ENCODE measurements around the gene AGBL4.

AGBL4 gene

DNA sequence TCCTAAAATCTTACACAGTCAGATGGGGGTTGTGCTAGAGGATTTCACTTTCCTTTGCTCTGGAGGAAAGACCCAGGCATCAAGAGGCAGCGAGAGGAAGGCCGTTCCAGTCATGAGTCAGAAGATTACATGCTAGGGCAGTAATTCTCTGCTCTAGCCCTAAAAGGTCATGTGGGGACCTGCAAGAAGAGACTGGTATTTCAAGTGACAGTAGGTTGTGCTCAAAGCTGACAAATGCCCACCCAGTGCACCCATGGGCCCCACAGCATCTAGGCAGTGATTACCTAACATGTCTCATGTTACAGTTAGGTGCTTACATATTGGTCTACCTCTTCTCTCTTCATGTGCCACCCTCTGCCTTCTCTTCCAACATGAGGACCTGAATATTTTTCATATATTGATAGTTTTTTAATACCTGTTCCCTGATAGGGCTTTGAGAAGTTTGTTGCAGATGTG, 1147.4 kb downstream of the AGBL4 start:
- DNase-seq, result no peak

DNA sequence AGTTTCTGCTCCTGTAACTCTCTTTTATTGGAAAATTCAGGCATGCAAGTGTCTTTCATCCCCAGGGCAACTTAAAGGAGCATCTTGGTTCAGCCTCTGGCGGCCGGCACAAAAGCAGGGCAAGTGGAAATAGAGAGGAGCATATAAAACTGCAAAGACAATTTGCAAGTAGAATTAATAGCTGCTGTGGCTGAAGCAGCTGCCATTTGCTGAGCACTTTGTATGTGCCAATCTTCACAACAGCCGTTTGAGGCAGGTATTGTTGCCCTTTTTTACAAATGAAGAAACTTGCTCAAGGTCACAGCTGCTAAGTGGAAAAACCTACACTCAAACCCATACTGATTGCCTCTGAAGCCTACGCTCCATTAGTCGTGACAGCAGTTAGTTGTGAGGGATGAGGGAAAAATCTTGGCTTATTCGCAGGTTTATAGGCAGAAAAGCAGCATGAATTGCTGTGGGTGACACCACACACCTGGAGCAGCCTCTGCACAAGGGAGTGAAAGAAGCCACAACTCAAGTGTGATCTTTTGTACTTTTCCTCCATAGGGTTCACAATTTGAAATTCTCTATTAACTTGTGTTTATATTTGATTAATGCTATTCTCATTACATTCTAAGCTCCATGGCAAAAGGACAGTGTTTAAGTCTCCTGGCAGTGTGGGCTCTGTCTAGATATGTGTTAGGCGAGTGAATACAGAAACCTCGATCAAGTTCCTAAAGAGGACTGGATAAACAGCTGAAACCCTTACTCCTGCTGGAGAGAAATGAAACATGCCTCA, 1148.0 kb downstream of the AGBL4 start:
- no peak for DNase-seq

DNA sequence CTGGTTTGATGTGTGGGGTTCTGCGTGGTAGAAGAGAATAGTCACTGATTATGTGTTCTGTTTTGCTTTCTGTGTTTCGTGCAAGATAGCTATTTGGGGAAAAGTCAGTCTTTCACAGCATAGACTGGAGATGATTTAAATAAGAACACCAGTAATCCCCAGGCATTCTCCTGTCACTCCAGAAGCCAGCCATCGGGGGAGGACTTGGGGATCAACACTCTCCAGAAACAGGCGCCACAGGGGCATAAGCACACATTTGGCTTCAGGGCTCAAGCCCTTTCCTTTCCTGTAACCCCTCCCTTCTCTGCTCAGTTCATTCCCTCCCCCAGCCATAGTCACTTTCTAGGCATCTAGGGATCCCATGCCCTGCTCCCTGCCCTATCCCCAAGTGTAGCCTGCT, 1149.8 kb downstream of the AGBL4 start:
- DNase-seq, result no peak

DNA sequence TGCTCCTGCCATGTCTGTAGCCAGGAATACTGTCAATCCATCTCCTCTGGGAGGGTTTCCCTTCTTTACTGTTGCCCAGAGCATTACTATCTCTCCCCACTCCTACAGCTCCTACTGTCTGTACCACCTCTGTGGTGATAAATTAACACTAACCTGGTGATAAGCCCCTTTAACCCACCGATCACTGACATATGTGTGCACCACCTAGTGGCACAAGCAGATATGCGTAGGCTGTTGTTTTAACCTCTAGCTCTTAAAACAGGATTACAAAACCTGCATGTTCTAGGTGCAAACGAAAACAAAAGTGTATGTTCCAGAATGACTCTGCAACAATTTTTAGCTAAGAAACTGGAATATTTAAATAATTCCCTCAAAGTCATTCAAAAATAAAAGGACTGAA, 1153.2 kb downstream of the AGBL4 start:
- peak; percentile 3 to 47 for DNase-seq

DNA sequence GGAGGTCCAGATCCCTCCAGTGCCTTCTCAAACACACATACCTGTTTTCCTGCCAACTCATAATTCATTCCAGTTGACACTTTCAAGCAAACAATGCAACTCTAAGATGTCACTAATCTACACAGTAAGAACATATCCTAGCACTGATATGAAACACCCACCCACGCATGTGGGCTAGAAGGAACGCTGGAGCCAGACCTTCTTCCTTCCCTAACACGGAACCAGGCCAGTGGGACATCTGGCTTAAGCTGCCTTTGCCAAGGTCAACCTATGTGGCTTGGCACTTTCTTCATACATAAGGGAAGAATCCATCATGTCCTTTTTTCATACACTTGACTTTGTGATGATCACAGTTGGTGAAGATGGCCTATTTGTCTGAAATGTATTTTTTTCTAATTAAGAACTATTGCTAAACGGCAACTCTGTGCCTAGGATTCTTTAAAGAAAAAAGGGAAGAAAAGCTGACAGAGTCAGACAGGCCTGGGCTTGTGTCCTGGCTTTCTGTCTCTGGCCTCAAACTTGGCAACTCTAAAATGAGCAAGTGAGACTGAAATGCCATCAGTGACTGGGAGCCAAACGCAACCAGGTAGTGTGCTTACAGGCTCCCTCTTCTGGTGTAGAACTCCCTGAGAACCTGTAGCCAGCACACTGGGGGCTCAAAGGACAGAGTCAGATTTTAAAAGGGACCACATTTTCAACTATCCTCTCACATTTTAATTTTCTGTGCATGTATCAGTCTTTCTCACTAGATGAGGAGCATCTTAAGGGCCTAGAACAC, 1154.4 kb downstream of the AGBL4 start:
- DNase-seq, result no peak

DNA sequence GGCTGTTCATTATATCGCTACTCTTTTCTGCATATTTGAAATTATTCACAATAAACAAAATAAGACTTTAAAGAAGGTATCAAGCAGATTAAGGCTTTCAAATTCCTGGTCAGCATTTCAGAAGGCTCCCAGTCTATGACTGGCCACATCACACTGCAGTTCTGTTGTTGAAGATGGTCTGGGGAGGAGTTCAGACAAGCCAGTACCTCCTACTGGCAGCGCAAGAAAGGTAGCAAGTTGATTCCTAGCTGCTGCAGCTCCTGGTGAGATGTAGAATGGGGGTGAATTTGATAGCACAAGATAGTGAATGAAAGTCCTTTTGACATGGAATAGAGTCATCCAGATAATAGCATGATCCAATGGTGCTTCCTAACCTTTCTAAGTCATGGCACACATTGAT, 1158.8 kb downstream of the AGBL4 start:
- no peak for DNase-seq

DNA sequence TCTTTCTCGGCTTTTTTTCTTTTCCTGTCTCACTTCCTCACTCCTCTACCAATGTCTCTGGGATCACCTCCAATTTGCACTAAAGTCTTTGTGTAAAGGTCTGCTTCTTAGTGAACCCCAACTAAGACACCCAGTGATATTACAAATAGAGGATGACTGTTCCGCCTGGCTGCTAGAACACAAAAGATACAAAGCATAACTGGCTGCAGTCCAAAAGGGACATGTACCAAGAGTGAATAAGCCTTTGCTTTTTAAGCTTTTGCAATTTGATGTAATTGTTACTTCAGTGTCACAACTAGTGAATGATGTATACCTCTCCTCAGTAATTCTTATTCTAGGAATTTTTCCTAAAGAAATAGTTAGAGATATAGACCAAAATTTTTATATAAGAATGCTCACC, 1164.3 kb downstream of the AGBL4 start:
- peak; percentile 8 to 76 for DNase-seq

DNA sequence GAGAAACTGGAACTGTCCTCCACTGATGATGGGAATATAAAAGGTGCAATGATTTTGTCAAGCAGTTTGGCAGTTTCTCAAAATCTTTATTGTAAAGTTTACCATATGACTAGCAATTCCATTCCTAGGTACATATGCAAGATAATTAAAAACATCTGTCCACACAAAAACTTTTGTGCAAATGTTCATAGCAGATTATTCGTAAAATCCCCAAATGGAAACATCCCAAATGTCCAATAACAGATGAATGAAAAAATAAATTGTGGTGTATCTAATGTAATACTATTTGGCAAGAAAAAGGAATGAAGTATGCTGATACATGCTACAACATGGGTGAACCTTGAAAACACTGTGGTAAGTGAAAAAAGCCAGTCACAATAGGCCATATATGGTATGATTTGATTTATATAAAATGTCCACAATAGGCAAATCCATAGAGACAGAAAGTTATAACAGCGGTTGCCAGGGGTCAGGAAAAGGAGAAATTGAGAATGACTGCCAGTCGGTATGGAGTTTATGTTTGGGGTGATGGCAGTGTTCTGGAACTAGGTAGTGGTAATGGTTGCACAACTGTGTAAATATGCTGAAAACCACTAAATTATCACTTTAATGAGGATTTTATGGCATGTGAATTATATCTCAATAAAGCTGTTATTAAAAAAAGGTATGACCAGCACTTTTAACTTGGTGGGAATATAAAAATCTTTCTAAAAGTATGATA, 1165.4 kb downstream of the AGBL4 start:
- DNase-seq, result no peak

DNA sequence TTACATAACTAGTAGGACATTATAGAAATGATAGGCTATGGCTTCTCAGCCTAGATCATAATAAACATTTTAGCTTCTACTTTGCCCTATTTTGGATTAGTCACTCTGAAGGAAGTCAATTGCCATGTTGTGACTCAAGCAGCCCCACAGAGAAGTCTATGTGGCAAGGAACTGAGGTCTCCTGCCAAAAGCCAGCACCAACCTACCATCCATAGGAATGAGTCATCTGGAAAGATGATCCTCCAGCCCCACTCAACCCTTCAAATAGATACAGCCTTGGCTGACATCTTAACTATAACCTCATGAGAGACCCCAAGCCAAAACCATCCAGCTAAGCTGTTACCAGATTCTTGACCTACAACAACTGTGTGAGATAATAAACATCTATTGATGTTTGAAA, 1170.7 kb downstream of the AGBL4 start:
- no peak for DNase-seq

DNA sequence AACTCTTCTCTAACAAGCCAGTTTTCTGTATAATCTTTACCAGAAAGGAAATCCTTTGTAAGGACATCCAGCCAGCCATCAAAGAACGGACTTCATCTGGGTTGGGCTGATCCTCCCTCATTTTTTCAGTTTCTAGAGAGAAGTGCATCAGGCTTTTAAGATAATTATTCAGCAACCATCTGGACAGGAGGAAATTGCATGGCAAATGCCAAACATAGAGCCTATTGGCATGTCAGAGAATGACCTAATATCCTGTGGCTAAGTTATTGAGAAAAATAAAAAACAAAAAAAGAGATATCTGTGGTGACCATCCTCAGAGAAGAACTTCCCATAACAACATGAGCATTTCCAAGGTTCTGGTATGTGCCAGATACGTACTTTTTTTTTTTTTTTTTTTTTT, 1172.1 kb downstream of the AGBL4 start:
- DNase-seq, result no peak

DNA sequence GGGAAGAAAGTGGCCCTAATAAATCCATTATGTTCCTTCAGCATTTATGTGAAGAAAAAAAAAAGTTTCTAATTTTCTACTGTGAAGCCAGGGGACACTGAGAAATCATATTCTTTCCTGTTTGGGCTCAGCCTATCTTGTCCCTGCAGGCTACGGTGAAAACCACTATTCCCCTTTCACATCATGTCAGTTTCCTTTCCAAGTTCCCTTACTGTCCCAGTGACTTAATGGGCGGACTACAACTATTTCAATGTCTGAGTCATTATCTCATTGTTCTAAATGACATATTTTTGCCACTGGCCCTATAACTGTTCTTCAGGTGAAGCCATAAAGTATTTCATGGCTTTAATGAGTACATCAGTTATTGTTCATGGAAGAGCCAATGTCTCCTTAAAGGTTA, 1175.7 kb downstream of the AGBL4 start:
- DNase-seq, result no peak

DNA sequence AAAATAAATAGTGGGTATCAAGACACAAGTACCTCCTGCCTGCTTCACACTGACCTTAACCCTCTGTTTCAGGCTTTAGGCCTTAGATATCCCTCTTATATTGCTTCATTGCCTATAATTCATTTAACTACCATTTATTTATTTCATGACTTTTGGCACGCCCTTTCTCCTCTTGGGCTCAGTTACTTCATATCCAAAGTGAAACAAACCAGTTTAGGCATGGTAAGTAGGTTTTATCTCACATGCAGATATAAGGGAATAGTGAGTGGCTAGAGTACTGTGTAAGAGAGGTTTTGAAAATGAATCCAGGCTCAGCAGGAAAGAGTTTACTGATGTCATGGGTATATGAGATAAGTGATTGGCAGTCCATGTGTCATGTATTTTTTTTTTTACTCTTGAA, 1177.3 kb downstream of the AGBL4 start:
- no peak for DNase-seq

DNA sequence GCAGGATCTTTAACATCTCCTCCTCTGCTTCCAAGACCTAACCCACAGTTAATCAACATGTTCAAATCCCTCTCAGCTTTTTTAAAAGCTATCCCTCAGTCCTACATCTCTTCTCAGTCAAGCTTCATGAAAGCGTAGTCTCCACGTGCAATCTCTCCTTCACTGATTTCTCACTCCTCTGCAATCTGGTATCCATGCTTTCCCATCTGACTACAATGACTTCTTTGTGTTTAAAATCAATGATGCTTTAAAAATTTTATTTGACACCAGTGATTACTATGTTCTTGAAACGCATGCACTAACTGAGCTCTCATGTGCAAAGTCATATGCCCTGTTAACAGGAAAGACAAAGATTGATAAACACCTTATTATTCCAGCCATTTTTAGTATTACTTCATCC, 1179.6 kb downstream of the AGBL4 start:
- DNase-seq, result no peak

DNA sequence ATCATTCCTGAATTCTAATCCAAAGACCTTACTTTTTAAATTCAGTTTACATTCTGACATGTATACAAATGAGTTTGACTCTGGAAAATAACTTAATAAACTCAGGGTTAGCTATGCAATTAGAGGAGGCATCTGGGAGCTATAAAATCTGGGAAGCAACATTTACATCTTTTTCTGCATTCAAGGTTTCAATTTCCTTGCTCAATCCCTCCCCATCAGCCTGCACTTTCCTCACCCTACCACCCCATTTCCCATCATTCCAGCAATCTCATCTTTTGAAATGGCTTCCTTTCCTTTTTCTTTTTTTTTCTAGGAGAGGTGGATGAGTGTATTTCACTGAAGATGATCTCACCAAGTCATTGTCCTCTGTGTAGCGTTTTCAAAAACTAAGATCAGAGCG, 1181.8 kb downstream of the AGBL4 start:
- DNase-seq, result no peak

DNA sequence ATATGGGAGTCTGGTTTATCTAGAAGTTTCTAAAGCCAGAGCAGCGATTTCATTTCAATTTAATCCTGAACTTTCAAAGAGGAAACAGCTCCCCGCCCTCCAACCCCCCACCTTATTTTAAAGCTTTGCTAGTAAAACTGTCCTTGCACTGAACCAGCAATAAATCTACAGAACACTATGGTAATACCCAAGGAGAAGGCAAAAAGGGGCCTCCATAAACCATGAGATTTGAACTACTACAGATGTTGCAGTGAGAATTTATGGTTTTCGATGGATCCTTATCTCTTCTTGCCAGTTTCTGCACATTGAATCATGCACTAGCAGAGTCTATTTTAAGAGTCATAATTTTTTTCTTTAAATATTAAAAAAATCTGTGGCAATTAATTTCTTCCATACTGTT, 1182.3 kb downstream of the AGBL4 start:
- DNase-seq, result no peak

DNA sequence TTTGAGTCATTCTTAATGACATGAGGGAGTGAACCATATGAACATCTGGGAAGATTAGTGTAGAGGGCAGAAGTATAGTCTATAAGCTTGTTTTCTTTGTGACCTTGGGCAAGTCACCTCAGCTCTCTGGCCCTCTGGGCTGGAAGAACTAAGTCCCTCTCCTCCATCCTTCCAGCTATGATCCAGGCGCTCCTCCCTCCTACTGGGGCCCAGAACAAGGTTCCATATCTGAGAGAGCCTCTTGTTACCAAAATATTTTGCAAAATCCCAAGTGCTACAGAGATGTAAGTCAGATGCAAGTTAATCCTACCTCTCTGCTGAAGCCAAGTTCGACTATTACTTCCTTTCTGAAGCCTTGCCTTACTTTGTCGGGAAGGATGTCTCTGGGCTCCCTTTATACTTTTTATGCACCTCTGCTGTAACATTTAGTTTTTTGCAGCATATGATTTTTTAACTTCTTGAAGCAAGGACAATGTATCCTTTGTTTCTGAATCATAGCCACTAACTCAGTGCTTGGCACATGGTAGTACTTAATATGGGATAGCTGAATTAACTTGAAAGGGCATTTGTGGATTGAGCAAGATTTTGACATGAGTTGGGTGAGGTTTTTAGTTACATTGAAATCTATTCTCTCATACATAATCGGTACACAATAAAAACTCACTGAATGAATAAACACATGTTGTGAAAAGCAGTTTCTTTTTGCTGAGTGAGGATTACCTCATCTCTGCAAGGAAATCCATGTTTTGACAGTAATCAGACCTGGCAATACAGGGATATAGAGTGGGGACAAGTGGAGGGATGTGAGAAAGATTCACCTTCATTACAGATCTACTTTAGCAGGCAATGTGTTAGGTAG, 1192.4 kb downstream of the AGBL4 start:
- no peak for DNase-seq

DNA sequence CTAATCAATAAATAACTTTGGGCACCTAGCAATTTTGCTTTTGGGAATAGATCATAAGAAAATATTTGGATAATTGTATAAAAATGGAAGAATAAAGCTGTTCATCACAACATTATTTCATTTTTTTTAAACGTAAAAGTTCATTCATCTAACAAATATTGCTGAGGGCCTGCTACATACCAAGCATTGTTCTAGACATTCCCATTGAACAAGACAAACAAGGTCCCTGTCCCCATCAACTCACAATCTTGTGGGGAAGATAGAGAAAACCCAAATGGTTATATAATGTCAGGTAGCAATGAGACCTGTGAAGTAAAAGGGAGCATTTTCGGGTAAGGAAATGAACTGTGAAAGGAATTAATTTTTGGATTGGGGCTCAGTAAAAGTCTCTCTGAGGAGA, 1193.0 kb downstream of the AGBL4 start:
- DNase-seq, result no peak

DNA sequence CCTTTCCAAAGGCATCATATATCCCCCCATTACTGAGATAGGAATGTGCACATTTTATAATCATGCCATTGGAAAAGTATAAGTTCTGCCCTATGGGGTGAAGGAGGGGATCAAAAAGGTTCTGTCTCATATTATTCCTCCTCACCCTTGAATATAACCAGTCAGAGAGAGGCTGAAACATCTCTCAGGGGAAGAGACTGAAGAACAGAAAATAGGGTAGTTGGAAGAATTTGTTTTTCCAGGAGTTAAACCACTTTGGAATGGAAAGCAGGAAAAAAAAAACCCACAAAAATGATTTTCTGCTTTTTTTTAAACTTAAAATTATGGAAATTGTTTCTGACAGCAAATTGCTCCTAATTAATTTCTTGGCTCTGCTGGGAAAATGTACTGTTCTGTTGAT, 1194.3 kb downstream of the AGBL4 start:
- DNase-seq, result no peak

DNA sequence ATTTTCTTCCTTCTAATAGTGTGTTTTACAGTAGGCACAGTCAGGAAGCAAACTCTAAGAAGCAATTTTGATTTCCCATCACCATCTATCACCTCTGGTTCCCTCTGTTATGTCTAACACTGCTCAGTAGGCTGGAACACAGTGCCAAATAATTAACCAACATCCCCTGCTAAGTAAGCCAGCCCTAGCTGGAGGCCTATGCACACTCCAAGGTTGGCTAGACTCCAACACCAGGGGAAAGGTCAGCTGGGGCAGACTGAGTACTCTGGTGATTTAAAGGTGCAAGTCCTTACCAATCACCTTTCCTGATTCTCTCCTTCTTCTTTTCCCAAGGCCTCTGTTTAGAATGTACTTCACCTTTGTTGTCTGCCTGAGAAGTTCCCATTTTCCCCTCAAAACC, 1200.6 kb downstream of the AGBL4 start:
- peak; percentile 10 to 73 for DNase-seq

DNA sequence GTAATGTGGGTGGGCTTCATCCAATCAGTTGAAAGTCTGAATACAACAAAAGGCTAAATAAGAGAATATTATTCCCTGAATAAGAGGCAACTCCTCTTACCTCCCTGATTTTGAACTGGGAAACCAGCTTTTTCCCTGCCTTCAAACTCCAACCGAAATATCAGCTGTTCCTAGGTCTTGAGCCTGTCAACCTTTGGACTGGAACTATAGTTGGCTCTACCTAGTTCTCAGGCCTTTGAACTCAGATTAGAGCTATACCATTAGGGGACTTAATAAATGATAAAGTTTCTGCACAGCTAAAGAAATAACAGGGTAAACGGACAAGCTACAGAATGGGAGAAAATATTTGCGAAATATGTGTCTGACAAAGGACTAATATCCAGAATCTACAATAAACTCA, 1203.3 kb downstream of the AGBL4 start:
- DNase-seq, result no peak

DNA sequence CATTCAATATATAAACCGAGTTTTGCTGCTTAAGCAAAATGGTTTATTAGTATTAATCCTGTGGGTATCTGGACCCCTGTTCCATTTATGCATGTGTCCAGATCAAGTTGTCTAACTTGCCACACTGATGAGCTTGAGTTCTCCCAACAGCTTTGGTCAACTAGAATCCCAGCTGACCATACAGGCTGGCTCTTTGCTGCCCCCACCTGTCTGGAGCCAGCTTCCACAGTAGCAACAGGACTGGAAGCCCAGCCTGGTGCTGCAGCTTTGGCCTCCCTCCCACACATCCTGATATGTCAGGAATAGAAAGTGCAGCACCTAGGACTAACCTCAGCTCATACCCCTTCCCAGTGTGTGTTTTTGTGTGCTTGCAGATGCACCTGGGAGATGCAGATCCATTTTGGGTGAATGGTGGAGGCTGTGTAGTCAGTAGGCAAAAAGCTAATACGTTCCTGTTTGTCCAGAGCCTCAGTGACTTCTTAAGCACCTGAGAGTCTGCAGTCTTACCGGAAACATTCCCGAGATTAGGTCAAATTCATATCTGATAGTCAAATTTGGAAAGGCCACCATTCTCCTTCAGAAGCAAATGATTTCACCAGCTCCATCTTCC, 1206.1 kb downstream of the AGBL4 start:
- DNase-seq, result peak; percentile 53 to 75

DNA sequence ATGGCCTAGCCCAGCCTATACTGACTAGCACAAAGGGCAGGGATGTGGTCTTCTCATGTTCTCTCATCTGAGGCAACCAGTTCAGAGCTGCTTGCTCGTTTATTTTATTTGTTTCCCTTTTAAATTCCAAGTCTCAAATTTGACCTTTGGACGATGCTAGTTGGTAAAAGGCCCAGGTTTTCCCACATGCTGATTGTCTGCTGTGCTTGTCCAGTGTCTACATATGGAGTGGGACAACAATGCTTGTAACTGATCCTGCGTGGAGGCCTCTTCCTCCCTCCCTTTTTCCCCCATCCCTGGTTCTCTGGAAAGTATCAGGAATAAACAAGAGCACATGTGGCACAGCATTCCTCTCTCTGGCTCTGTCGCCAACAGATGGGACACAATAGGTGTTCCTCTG, 1213.0 kb downstream of the AGBL4 start:
- DNase-seq, result no peak
